KMS-11 (cell line): Measurements from ENCODE around the gene ZNF416.

Source experiments
- H2AFZ ChIP-seq: fragments of 200-600 bp; sonication (generic); 2 replicates; pipeline ENCODE4 v1.6.1; 2016; ENCODE audit warnings: antibody characterized with exemption, mixed run types, low read depth
- H3K27ac ChIP-seq: fragments of 200-600 bp; sonication (generic); 2 replicates; pipeline ENCODE4 v1.6.1; 2016; ENCODE audit warnings: mild to moderate bottlenecking, mixed run types
- H3K27me3 ChIP-seq: fragments of 200-600 bp; sonication (generic); 2 replicates; pipeline ENCODE4 v1.6.1; 2017; ENCODE audit warnings: mild to moderate bottlenecking, low read depth, mixed run types, moderate library complexity; ENCODE audit not compliant: insufficient read depth
- H3K36me3 ChIP-seq: fragments of 200-600 bp; sonication (generic); 2 replicates; pipeline ENCODE4 v1.6.1; 2017; ENCODE audit warnings: mild to moderate bottlenecking, mixed run types; ENCODE audit not compliant: insufficient read depth
- H3K4me1 ChIP-seq: fragments of 200-600 bp; sonication (generic); 2 replicates; pipeline ENCODE4 v1.6.1; 2016; ENCODE audit warnings: mild to moderate bottlenecking, low read depth, mixed run types; ENCODE audit not compliant: poor library complexity, severe bottlenecking
- H3K4me2 ChIP-seq: fragments of 200-600 bp; sonication (generic); 2 replicates; pipeline ENCODE4 v1.7.0; 2016; ENCODE audit warnings: mild to moderate bottlenecking, mixed run types
- H3K4me3 ChIP-seq: fragments of 200-600 bp; sonication (generic); IDR thresholded peaks from 2 replicates; pipeline ENCODE4 v1.6.1; 2017; ENCODE audit warnings: low read depth, low read length, mixed read lengths; ENCODE audit not compliant: insufficient read depth
- H3K79me2 ChIP-seq: fragments of 200-600 bp; sonication (generic); 2 replicates; pipeline ENCODE4 v1.6.1; 2016; ENCODE audit warnings: low read depth, mixed run types; ENCODE audit not compliant: insufficient read depth
- H3K9ac ChIP-seq: fragments of 200-600 bp; sonication (generic); 2 replicates; pipeline ENCODE4 v1.6.1; 2016; ENCODE audit warnings: mild to moderate bottlenecking, mixed run types
- H4K20me1 ChIP-seq: fragments of 200-600 bp; sonication (generic); 2 replicates; pipeline ENCODE4 v1.6.1; 2016; ENCODE audit warnings: mild to moderate bottlenecking, mixed run types; ENCODE audit not compliant: insufficient read depth
- CTCF ChIP-seq: fragments of 200-600 bp; sonication (generic); conservative IDR thresholded peaks from 2 replicates; pipeline ENCODE4 v1.6.1; 2017; ENCODE audit warnings: low read depth, mild to moderate bottlenecking, antibody characterized with exemption, low read length, moderate library complexity, mixed read lengths

Gene ZNF416

DNA sequence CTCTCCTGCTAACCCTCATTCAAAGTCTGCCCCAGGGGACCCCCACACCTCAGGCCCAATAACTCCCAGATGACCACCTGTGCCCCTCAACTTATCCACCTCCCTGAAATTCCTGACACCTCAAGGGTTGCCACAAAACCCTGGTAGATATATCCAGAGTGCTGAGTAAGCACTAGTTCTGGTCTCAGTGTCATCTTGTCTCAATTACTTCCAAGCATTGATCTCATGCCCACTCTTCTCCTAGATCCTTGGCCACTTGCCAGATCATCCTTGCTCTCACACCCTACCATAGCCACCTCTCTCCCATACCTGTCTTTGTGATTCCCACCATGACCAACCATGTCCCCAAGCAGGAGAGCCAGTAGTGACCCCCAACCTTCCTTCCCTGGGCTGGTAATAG is 2.0 kb downstream of the ZNF416 start:
- no peak overlapping the region for H3K9ac ChIP-seq
- peaks cover 22% of the 10 kb centered on the region; the same call in 1 of the 2 replicates for H3K36me3 ChIP-seq
- H4K20me1 ChIP-seq = no peaks in the 10 kb centered on the region
- TF ChIP-seq CTCF = no peak
- H2AFZ ChIP-seq = no peak overlapping the region
- H3K79me2 ChIP-seq = peaks cover 5% of the 10 kb centered on the region; the same call in 1 of the 2 replicates
- H3K4me3 ChIP-seq = no peak overlapping the region
- no peaks in the 10 kb centered on the region for H3K27me3 ChIP-seq
- H3K4me1 ChIP-seq = no peaks in the 10 kb centered on the region
- no peak overlapping the region for H3K4me2 ChIP-seq
- no peak overlapping the region for H3K27ac ChIP-seq

DNA sequence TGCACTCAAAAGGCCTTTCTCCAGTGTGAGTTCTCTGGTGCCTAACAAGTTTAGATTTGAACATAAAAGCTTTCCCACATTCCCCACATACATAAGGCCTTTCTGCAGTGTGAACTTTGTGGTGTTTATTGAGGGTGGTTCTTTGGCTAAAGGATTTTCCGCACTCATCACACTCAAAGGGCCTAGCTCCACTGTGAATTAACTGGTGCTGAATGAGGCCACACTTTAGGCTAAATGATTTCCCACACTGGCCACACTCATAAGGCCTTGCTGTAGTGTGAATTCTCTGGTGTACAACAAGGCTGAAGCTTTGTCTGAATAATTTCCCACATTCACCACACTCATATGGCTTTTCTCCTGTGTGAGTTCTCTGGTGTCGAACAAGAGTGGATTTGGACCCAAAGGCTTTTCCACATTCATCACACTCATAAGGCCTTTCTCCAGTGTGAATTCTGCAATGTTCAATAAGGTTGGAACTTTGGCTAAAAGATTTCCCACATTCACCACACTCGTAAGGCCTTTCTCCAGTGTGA is 6.2 kb downstream of the ZNF416 start:
- Histone ChIP-seq H3K4me3 (no peak overlapping the region), H3K27me3 (no peaks in the 10 kb centered on the region), H2AFZ (no peak overlapping the region), H3K4me1 (no peaks in the 10 kb centered on the region), H3K4me2 (no peak overlapping the region), H3K79me2 (no peaks in the 10 kb centered on the region), H3K36me3 (peaks cover 22% of the 10 kb centered on the region; the same call in 1 of the 2 replicates), H4K20me1 (no peaks in the 10 kb centered on the region), H3K27ac (no peak overlapping the region), H3K9ac (no peak overlapping the region)
- TF ChIP-seq CTCF = no peak

DNA sequence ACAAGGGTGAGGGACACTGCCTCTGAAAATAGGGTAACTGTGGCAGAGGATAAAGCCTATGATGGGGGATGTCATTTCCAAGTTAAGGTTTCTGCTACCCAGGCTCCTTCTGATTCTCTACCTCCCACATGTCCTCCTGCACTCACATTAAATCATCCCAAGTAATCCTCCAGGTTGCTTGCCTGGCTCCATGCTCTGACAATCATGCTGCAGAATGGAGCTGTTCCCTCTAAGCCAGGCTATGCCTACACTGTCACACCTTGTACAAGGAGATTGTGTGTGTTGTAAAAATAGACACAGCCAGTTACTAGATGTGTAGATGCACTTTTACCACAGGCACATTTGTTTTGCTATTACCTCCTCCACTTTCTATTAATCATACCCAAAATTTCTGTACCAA is 8.0 kb downstream of the ZNF416 start:
- H3K4me3 ChIP-seq = no peak overlapping the region
- H3K79me2 ChIP-seq = no peaks in the 10 kb centered on the region
- peaks cover 19% of the 10 kb centered on the region; the same call in 1 of the 2 replicates for H3K36me3 ChIP-seq
- no peak overlapping the region for H3K9ac ChIP-seq
- H4K20me1 ChIP-seq = no peaks in the 10 kb centered on the region
- no peak overlapping the region for H3K4me2 ChIP-seq
- H3K4me1 ChIP-seq = no peaks in the 10 kb centered on the region
- H3K27me3 ChIP-seq = no peaks in the 10 kb centered on the region
- no peak overlapping the region for H2AFZ ChIP-seq
- H3K27ac ChIP-seq = no peak overlapping the region
- no peak for TF ChIP-seq CTCF

- no peak overlapping the region for H3K9ac ChIP-seq
Measured at GRCh38 chr19:57566396-57567265, 12.1 kb downstream of the ZNF416 start.

More at GRCh38 chr19:57566396-57567265, 12.1 kb downstream of the ZNF416 start:
- Histone ChIP-seq H3K4me3 (no peak overlapping the region), H3K4me2 (no peak overlapping the region), H3K36me3 (no peaks in the 10 kb centered on the region), H3K4me1 (no peaks in the 10 kb centered on the region), H3K27ac (no peak overlapping the region), H4K20me1 (no peaks in the 10 kb centered on the region), H2AFZ (no peak overlapping the region), H3K27me3 (no peaks in the 10 kb centered on the region), H3K79me2 (no peaks in the 10 kb centered on the region)
- TF ChIP-seq CTCF = no peak
